Panc1 (cell line): Measurements from ENCODE around the gene NIPSNAP2. TPM values are rescaled to one million over a fixed set of nuclear protein-coding genes. Genes with fewer than 3 reads are reported as not detected.
"Not testable (repeated sequence)": the region's sequence is repeated elsewhere in the genome, so short reads cannot be mapped to it uniquely, and the experiment has no call there.

Experiments
- ATAC-seq: fragments of 200-7000 bp; cut with Tn5 transposase; 2 replicates; pipeline ENCODE4 v1.9.1; 2020; ENCODE audit warnings: mild to moderate bottlenecking, moderate library complexity
- BruUV-seq: library from RNA; stranded (reverse); fragments of 400-500 nt; replicated peaks from 2 replicates; lab custom pipeline; 2021; lab: Mats Ljungman, UMichigan
- CTCF ChIA-PET: fragments of 300-600 bp; sonication (Branson Sonifier 250); formaldehyde crosslinking; loops from one replicate; lab custom pipeline; 2022; ENCODE audit warnings: antibody characterized with exemption; lab: Charles Lee
- POLR2A ChIA-PET: fragments of 300-600 bp; sonication (Branson Sonifier 250); formaldehyde crosslinking; loops from one replicate; lab custom pipeline; 2022; ENCODE audit warnings: antibody characterized with exemption; lab: Charles Lee
- DNase-seq: peaks from one replicate; pipeline ENCODE4 v3.0.0-alpha.2; 2010; ENCODE audit warnings: low read depth, low spot score
- H3K27ac ChIP-seq: 2 replicates; pipeline ENCODE4 v1.5.1; 2011; ENCODE audit warnings: mild to moderate bottlenecking, low read length, inconsistent platforms
- H3K27me3 ChIP-seq: fragments of 200-500 bp; sonication (Bioruptor generic); 2 replicates; pipeline ENCODE4 v1.6.0; 2014; ENCODE audit warnings: low read length, inconsistent platforms; ENCODE audit not compliant: control insufficient read depth, insufficient read depth
- H3K36me3 ChIP-seq: fragments of 200-500 bp; sonication (Bioruptor generic); 2 replicates; pipeline ENCODE4 v1.5.1; 2014; ENCODE audit warnings: inconsistent platforms, mild to moderate bottlenecking, low read length, moderate library complexity; ENCODE audit not compliant: control insufficient read depth, insufficient read depth
- H3K4me1 ChIP-seq: 2 replicates; pipeline ENCODE4 v1.5.1; 2011; ENCODE audit warnings: inconsistent platforms, mild to moderate bottlenecking, low read length, moderate library complexity; ENCODE audit not compliant: control insufficient read depth, insufficient read depth
- H3K4me3 ChIP-seq, 2 experiments: 2 replicates each; pipeline ENCODE4 v1.5.1; 2011 to 2012; ENCODE audit warnings: low read depth in 2 of 2, low read length in 2 of 2, mild to moderate bottlenecking in 2 of 2, inconsistent platforms in 1 of 2, moderate library complexity in 1 of 2
- H3K9me3 ChIP-seq: fragments of 200-500 bp; sonication (Bioruptor generic); 2 replicates; pipeline ENCODE4 v1.5.1; 2014; ENCODE audit warnings: low read depth, mild to moderate bottlenecking, inconsistent platforms, low read length, moderate library complexity; ENCODE audit not compliant: control insufficient read depth, insufficient read depth
- POLR2AphosphoS5 ChIP-seq: IDR thresholded peaks from 2 replicates; pipeline ENCODE4 v1.6.1; 2012; ENCODE audit warnings: mild to moderate bottlenecking, low read depth, low read length, moderate library complexity
- SIN3A ChIP-seq: IDR thresholded peaks from 2 replicates; pipeline ENCODE4 v1.6.1; 2012; ENCODE audit warnings: low read depth, mild to moderate bottlenecking, low read length, moderate library complexity, borderline replicate concordance; ENCODE audit not compliant: insufficient read depth
- TCF7L2 ChIP-seq: IDR thresholded peaks from 2 replicates; pipeline ENCODE4 v1.6.1; 2011; ENCODE audit warnings: mild to moderate bottlenecking, low read depth, low read length, inconsistent platforms
- in situ Hi-C: cut with HindIII; loops from 2 replicates; pipeline ENCODE4 v1.10.0; 2016; ENCODE audit warnings: low sequenced_read_pairs, low pct_unique_long_range_greater_than_20kb
- intact Hi-C: fragments of 100-400 bp; cut with micrococcal nuclease; formaldehyde crosslinking; loops from one replicate; pipeline ENCODE4 v1.10.0; 2022; ENCODE audit not compliant: unreplicated experiment
- total RNA-seq: library from RNA; stranded (reverse); gene quantifications from one replicate; pipeline ENCODE4 v1.2.1, GENCODE V29; 2021; ENCODE audit not compliant: unreplicated experiment
- TF ChIP-seq, protein P1 (sequence below): fragments of 450-650 bp; IDR thresholded peaks from 2 replicates; pipeline ENCODE4 v1.5.1; 2017; ENCODE audit warnings: mild to moderate bottlenecking
- TF ChIP-seq, protein P2 (sequence below), 2 experiments: IDR thresholded peaks; 2 replicates each; pipeline ENCODE4 v1.6.1; 2011 to 2012; ENCODE audit warnings: low read depth in 2 of 2, control low read depth in 1 of 2, low read length in 1 of 2, mild to moderate bottlenecking in 1 of 2, moderate library complexity in 1 of 2; ENCODE audit not compliant: insufficient read depth in 1 of 2

NIPSNAP2 gene
- total RNA-seq, 1 experiment from 2014 or later: 93.2 TPM

DNA sequence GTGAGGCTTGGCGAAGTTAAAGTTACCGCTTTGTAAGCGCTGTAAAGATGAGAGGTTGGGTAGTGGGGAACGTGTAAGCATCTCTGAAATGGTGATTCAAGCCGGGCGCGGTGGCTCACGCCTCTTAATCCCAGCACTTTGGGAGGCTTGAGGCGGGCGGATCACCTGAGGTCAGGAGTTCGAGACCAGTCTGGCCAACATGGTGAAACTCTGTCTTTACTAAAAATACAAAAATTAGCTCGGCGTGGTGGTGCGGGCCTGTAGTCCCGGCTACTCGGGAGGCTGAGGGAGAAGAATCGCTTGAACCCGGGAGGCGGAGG is 12.1 kb upstream of the NIPSNAP2 start:
- H3K4me1 ChIP-seq, in situ Hi-C loops, POLR2A ChIA-PET, H3K27me3 ChIP-seq, BruUV-seq, ATAC-seq, intact Hi-C loops, H3K9me3 ChIP-seq, CTCF ChIA-PET, DNase-seq, H3K36me3 ChIP-seq: not testable (repeated sequence)
- Histone ChIP-seq H3K27ac (peak overlapping the region; percentile 86), H3K4me3 (peak overlapping the region; percentile 85 to 97)

DNA sequence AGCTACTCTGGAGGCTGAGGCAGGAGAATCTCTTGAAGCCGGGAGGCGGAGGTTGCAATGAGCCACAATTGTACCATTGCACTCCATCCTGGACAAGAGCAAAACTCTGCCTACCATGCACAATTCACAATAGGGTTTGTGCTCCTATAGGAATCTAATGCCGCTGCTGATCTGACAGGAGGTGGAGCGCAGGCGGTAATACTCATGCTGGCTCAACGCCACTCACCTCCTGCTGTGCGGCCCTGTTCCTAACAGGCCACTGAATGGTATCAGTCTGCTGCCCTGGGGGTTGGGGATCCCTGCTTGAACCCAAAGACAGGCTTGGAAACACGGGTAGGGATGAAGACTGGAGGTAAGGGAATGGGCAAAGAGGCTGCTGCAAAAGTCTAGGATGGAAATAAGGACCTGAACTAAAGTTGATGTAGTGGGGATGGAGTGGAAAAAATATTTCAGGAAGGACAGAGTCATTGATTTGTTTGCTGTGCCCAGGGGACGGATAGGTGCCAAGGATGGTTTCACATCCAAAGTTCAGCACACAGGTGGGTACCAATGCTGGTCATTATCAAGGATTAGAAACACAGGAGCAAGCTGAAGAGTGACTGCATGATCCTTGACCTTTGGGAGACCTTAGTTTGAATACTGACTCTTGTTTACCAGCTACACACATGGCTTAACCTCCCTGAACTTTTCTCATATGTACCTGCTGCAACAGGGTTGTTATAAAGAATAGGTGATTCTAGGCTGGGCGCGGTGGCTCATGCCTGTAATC is 10.5 kb upstream of the NIPSNAP2 start:
- no peak overlapping the region for H3K4me3 ChIP-seq
- in situ Hi-C loops (no loop called here), intact Hi-C loops (no loop called here)
- H3K27ac ChIP-seq: no peak overlapping the region
- DNase-seq: no peak
- H3K27me3 ChIP-seq: no peaks in the 10 kb centered on the region
- CTCF ChIA-PET: no interaction called here
- ATAC-seq: no peak
- H3K36me3 ChIP-seq: peaks cover 3% of the 10 kb centered on the region; the same call in 1 of the 2 replicates
- TF ChIP-seq TCF7L2 (no peak), SIN3A (no peak)
- TF ChIP-seq, protein P1, sequence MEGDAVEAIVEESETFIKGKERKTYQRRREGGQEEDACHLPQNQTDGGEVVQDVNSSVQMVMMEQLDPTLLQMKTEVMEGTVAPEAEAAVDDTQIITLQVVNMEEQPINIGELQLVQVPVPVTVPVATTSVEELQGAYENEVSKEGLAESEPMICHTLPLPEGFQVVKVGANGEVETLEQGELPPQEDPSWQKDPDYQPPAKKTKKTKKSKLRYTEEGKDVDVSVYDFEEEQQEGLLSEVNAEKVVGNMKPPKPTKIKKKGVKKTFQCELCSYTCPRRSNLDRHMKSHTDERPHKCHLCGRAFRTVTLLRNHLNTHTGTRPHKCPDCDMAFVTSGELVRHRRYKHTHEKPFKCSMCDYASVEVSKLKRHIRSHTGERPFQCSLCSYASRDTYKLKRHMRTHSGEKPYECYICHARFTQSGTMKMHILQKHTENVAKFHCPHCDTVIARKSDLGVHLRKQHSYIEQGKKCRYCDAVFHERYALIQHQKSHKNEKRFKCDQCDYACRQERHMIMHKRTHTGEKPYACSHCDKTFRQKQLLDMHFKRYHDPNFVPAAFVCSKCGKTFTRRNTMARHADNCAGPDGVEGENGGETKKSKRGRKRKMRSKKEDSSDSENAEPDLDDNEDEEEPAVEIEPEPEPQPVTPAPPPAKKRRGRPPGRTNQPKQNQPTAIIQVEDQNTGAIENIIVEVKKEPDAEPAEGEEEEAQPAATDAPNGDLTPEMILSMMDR: no peak
- H3K4me1 ChIP-seq: no peaks in the 10 kb centered on the region
- BruUV-seq: no TSS peak
- H3K9me3 ChIP-seq: no peaks in the 10 kb centered on the region
- POLR2A ChIA-PET: no interaction called here

DNA sequence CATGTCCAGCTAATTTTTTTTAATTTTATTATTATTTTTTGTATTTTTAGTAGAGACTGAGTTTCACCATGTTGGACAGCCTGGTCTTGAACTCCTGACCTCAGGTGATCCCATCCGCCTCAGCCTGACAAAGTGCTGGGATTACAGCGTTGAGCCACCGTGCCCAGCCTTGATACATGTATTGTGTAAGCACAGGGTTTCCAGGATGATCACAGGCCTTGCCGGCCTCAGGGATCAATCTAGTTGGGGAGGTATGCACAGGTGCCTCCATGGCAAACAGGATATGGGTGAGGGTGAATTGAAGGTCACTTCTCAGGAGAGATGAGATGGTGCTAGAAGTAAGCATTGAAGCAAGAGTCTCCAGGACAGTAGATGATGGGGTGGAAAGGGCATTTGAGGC is 7.2 kb upstream of the NIPSNAP2 start:
- TF ChIP-seq, protein P1: no peak
- no peak for TF ChIP-seq POLR2AphosphoS5
- no peak for TF ChIP-seq TCF7L2
- TF ChIP-seq, protein P2, sequence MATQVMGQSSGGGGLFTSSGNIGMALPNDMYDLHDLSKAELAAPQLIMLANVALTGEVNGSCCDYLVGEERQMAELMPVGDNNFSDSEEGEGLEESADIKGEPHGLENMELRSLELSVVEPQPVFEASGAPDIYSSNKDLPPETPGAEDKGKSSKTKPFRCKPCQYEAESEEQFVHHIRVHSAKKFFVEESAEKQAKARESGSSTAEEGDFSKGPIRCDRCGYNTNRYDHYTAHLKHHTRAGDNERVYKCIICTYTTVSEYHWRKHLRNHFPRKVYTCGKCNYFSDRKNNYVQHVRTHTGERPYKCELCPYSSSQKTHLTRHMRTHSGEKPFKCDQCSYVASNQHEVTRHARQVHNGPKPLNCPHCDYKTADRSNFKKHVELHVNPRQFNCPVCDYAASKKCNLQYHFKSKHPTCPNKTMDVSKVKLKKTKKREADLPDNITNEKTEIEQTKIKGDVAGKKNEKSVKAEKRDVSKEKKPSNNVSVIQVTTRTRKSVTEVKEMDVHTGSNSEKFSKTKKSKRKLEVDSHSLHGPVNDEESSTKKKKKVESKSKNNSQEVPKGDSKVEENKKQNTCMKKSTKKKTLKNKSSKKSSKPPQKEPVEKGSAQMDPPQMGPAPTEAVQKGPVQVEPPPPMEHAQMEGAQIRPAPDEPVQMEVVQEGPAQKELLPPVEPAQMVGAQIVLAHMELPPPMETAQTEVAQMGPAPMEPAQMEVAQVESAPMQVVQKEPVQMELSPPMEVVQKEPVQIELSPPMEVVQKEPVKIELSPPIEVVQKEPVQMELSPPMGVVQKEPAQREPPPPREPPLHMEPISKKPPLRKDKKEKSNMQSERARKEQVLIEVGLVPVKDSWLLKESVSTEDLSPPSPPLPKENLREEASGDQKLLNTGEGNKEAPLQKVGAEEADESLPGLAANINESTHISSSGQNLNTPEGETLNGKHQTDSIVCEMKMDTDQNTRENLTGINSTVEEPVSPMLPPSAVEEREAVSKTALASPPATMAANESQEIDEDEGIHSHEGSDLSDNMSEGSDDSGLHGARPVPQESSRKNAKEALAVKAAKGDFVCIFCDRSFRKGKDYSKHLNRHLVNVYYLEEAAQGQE (IDR thresholded peaks at IDR 0.05; ENCODE audit: insufficient read depth in 1 of 2, low read depth in 2 of 2, low read length in 1 of 2): no peak
- TF ChIP-seq SIN3A: no peak
- intact Hi-C loops (no loop called here), in situ Hi-C loops (no loop called here)
- no peak overlapping the region for H3K4me3 ChIP-seq
- H3K4me1 ChIP-seq: no peaks in the 10 kb centered on the region
- H3K9me3 ChIP-seq: no peaks in the 10 kb centered on the region
- ChIA-PET CTCF (no interaction called here), POLR2A (no interaction called here)
- ATAC-seq (no peak), DNase-seq (no peak)
- H3K27me3 ChIP-seq: no peaks in the 10 kb centered on the region
- H3K36me3 ChIP-seq: peaks cover 3% of the 10 kb centered on the region; the same call in 1 of the 2 replicates
- H3K27ac ChIP-seq: no peak overlapping the region
- no TSS peak for BruUV-seq
